22Rv1 (cell line): ENCODE measurements around the gene SLC27A1.
A peak's percentile ranks its signal among the peaks of the same experiment; 100 is the strongest.

Experiments used
- H3K27ac ChIP-seq: fragments of 450-650 bp; 2 replicates; pipeline ENCODE4 v1.5.1; 2017
- ZFX ChIP-seq: fragments of 450-650 bp; IDR thresholded peaks from 2 replicates; pipeline ENCODE4 v1.6.1; 2017; ENCODE audit warnings: antibody characterized with exemption, borderline replicate concordance
- TF ChIP-seq, protein P1 (sequence below): fragments of 450-650 bp; IDR thresholded peaks from 2 replicates; pipeline ENCODE4 v1.5.1; 2017; ENCODE audit warnings: mild to moderate bottlenecking

SLC27A1 gene

DNA sequence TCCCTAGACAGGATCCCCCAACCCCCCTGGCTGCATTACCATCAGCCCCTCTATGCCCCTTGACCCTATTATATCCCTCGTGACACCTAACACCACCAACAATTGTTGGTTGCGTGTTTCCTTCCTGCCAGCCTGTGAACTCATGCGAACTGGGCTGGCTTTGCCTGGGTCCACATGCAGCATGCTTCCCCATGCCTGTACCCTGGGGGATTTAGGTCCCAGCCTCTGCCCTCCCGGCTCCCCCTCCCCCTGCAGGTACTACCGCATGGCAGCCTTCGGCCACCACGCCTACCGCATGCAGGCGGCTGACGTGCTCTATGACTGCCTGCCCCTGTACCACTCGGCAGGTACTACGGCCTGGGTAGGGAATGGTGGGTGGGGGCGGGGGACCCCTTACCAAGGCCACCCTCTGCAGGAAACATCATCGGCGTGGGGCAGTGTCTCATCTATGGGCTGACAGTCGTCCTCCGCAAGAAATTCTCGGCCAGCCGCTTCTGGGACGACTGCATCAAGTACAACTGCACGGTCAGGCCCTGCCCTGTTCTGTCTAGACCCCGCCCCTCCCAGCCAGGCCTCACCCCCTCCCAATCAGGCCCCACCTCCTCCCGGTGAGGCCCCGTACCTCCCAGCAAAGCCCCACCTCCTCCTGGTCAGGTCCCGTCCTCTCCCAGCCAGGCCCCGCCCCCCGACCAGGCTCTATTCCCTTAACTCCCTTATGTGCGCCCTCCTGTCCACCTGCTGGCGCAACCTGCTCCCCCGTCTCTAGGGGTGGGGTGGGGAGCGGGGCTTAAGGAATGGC, 18.5 kb downstream of the SLC27A1 start:
- H3K27ac ChIP-seq, result peak overlapping the region; percentile 58
- TF ChIP-seq ZFX, result no peak
- TF ChIP-seq, protein P1, sequence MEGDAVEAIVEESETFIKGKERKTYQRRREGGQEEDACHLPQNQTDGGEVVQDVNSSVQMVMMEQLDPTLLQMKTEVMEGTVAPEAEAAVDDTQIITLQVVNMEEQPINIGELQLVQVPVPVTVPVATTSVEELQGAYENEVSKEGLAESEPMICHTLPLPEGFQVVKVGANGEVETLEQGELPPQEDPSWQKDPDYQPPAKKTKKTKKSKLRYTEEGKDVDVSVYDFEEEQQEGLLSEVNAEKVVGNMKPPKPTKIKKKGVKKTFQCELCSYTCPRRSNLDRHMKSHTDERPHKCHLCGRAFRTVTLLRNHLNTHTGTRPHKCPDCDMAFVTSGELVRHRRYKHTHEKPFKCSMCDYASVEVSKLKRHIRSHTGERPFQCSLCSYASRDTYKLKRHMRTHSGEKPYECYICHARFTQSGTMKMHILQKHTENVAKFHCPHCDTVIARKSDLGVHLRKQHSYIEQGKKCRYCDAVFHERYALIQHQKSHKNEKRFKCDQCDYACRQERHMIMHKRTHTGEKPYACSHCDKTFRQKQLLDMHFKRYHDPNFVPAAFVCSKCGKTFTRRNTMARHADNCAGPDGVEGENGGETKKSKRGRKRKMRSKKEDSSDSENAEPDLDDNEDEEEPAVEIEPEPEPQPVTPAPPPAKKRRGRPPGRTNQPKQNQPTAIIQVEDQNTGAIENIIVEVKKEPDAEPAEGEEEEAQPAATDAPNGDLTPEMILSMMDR, result peak; percentile 89

DNA sequence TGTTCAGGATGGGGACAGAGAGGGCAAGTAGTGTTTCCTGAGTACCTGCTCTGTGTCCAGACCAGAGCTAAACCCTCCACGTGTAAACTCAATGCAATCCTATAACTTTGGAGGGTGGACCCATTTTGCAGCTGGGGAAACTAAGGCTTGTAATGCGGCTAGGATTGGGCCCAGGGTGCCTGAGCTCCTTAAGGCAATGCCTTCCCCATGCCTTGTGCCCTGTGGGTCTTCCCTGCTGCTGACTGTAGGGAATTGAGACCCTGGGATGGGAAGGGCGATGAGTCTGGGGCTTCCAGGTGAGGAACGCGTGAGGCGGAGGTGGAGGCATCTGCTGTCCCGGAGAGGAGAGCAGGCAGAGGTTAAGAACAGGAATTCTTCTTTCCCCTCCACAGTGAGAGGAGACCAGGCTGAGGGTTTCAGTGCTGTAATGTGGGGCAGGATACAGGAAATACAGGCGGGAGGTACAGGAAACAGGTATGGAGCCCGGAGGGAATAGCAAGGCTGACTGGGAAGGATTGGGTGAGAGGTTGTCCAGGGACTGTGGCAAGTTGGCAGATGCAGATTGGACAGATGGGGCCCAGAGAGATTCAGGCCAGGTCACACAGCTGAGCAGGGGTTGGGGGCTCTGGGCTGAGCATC, 19.2 kb downstream of the SLC27A1 start:
- no peak for TF ChIP-seq ZFX
- TF ChIP-seq, protein P1, result peak; percentile 55
- no peak overlapping the region; the same call in 1 of the 2 replicates for H3K27ac ChIP-seq

DNA sequence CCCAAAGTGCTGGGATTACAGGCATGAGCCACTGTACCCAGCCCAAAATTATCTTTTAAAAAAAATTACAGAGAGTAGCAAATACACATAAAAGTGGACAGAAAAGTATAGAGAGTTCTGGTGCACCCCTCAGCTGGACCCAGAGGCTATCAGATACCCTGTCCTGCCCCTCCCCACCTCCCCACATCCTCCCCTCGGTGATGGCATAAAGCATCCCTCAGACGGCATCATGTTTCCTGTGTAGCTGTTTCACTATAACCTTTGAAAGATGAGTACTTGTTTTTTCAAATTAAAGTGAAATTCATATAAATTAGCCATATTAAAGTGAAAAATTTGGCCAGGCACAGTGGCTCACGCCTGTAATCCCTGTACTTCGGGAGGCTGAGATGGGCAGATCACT, 20.1 kb downstream of the SLC27A1 start:
- H3K27ac ChIP-seq, result no peak overlapping the region
- TF ChIP-seq ZFX, result no peak
- TF ChIP-seq, protein P1, result no peak

DNA sequence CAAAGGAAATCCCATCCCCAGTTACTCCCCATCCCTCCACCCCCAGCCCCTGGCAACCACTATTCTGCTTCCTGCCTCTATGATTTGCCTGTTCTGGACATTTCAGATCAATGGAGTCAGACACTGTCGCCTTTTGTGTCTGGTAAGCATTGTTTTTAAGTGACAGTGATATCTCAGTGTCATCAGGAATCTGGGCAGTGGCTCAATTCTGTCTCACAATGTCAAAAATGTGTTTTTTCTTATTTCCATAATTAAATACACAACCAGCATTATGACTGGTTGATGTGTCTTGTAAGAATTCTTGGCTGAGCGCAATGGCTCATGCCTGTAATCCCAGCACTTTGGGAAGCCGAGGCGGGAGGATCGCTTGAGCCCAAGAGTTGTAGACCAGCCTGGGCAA, 21.0 kb downstream of the SLC27A1 start:
- H3K27ac ChIP-seq, result no peak overlapping the region
- TF ChIP-seq, protein P1, result no peak
- no peak for TF ChIP-seq ZFX

DNA sequence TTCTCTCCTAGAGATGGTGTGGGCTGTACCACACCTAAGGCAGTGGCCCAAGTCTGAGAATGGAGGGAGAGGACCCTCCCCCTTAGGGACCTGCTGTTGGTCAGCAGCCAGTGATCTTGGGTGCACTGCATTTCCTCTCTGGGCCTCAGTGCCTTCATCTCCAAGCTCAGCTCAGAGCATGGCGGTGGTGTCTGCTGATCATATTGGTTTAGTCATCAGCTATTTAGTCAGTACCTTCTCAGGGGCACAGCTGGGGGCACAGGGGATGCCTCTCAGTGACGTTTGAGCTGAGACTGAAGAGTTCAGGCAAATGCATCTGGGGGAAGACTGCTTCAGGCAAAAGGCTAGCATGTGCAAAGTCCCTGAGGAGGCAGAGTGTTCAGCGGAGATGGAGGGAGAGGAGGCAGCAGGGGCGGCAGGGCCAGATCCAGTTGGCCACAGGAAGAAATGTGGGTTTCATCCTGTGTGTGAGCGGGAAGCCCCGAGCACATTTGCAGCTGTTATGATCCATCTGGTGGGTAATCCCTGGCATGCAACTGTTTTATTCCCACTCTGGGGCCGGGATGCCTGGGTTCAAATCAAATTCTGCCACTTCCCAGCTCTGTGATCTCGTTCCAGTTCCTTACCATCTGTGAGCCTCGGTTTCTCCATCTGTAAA, 25.4 kb downstream of the SLC27A1 start:
- no peak overlapping the region for H3K27ac ChIP-seq
- TF ChIP-seq, protein P1, result no peak
- no peak for TF ChIP-seq ZFX

DNA sequence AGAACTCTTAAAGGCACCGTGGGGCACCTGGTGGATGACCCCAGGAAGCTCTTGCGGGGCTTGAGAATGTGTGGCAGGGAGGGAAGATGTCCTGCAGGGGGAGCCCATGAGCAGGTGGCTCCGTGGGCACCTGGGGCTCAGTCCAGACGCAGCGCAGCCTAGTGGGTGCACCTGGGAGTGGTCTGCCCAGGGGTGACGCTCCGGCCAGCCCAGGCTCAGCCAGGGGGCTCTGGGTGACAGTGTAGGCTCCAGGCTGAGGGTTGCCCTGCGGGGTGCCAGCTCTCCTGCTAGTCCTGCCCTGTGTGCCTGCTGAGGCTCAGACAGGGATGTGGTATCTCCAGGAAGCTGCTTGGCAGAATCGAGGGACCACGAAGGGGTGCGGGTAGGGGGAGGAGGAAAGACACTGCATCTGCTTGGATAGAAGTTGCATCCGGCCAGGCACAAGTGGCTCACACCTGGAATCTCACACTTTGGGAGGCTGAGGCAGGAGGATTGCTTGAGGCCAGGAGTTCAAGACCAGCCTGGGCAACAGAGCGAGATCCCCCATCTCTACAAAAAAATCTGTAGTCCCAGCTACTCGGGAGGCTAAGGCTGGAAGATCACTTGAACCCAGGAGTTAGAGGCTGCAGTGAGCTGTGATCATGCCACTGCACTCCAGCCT, 26.1 kb downstream of the SLC27A1 start:
- TF ChIP-seq, protein P1, result peak; percentile 97
- TF ChIP-seq ZFX, result no peak
- H3K27ac ChIP-seq, result no peak overlapping the region
